Endodermal cell (in vitro differentiated cells): ENCODE data around the gene CTXN2. TPM values are rescaled to one million over a fixed set of nuclear protein-coding genes. Genes with fewer than 3 reads are reported as not detected.

Source experiments
- DNase-seq: peaks from one replicate; pipeline ENCODE4 v3.0.0-alpha.2; 2017
- H3K27ac ChIP-seq: 2 replicates; pipeline ENCODE4 v1.5.1; 2013; ENCODE audit warnings: mild to moderate bottlenecking, low read depth, low read length, moderate library complexity
- H3K27me3 ChIP-seq: 2 replicates; pipeline ENCODE4 v1.6.1; 2013; ENCODE audit warnings: mild to moderate bottlenecking, low read length, moderate library complexity; ENCODE audit not compliant: insufficient read depth, control insufficient read depth, poor library complexity, severe bottlenecking
- H3K36me3 ChIP-seq: 2 replicates; pipeline ENCODE4 v1.7.0; 2013; ENCODE audit warnings: mild to moderate bottlenecking, low read length, moderate library complexity; ENCODE audit not compliant: control insufficient read depth, insufficient read depth
- H3K4me1 ChIP-seq: one replicate; pipeline ENCODE4 v1.7.0; 2013; ENCODE audit warnings: low read length; ENCODE audit not compliant: control insufficient read depth, insufficient read depth
- H3K4me3 ChIP-seq: 2 replicates; pipeline ENCODE4 v1.5.1; 2013; ENCODE audit warnings: mild to moderate bottlenecking, low read length, moderate library complexity
- H3K9ac ChIP-seq: 2 replicates; pipeline ENCODE4 v1.6.1; 2013; ENCODE audit warnings: mild to moderate bottlenecking, low read length, moderate library complexity; ENCODE audit not compliant: poor library complexity, severe bottlenecking; ENCODE audit errors: extremely low read depth
- H3K9me3 ChIP-seq: 2 replicates; pipeline ENCODE4 v1.6.1; 2013; ENCODE audit warnings: mild to moderate bottlenecking, low read length, moderate library complexity; ENCODE audit not compliant: control insufficient read depth
- H3K27ac Mint-ChIP-seq: 2 replicates; pipeline ENCODE4 v1.8.0; 2020; ENCODE audit warnings: mixed read lengths
- H3K27me3 Mint-ChIP-seq: 2 replicates; pipeline ENCODE4 v1.8.0; 2021; ENCODE audit warnings: mild to moderate bottlenecking, mixed read lengths; ENCODE audit not compliant: insufficient read depth
- H3K36me3 Mint-ChIP-seq: 2 replicates; pipeline ENCODE4 v1.8.0; 2020; ENCODE audit warnings: low read depth, mixed read lengths
- H3K4me1 Mint-ChIP-seq: 2 replicates; pipeline ENCODE4 v1.8.0; 2020; ENCODE audit warnings: mixed read lengths
- H3K4me3 Mint-ChIP-seq: 2 replicates; pipeline ENCODE4 v1.8.0; 2020; ENCODE audit warnings: mild to moderate bottlenecking, moderate library complexity, mixed read lengths
- H3K9me3 Mint-ChIP-seq: 2 replicates; pipeline ENCODE4 v1.8.0; 2020; ENCODE audit warnings: mild to moderate bottlenecking, mixed read lengths
- CTCF ChIP-seq: fragments of 200-600 bp; sonication (generic); conservative IDR thresholded peaks from 2 replicates; pipeline ENCODE4 v1.5.0; 2021; ENCODE audit warnings: antibody characterized with exemption, mild to moderate bottlenecking
- WGBS, 2 experiments: methylation state at CpG; one replicate each; pipeline versions ENCODE4 v1.1.5 to v1.1.7; 2013; ENCODE audit warnings: missing lambda C conversion rate in 2 of 2, mixed read lengths in 1 of 2; ENCODE audit not compliant: insufficient coverage in 1 of 2, insufficient read length in 1 of 2; 5-methylcytosine and 5-hydroxymethylcytosine counted together
- total RNA-seq, 2 donors: library from RNA; stranded (reverse); fragmentation: NEBNext Ultra II Directional in 1 of 2; extraction: Animal tissue kit (Norgen Biotek cat#: 25700) in 1 of 2; gene quantifications; 2 replicates in 1 of 2; 3 replicates in 1 of 2; pipeline ENCODE4 v1.2.1, GENCODE V29; 2021

CTXN2 gene
- total RNA-seq, 2 donors from 2014 or later = 0.13 TPM; not detected in 1

- TF ChIP-seq CTCF = no peak
- H3K36me3 ChIP-seq = no peaks in the 10 kb centered on the region
- WGBS, 2 experiments = 87 to 100% methylated on average over 2 to 3 of the region's 3 CpGs
- no peak overlapping the region for H3K9ac ChIP-seq
- H3K27me3 ChIP-seq = peaks cover 65% of the 10 kb centered on the region
- no peak for DNase-seq
- Mint-ChIP-seq H3K4me3 (no peak overlapping the region), H3K4me1 (peaks cover 9% of the 10 kb centered on the region), H3K36me3 (no peaks in the 10 kb centered on the region), H3K9me3 (no peaks in the 10 kb centered on the region), H3K27ac (no peak overlapping the region), H3K27me3 (peaks cover 81% of the 10 kb centered on the region)
- H3K4me3 ChIP-seq = no peak overlapping the region
- H3K4me1 ChIP-seq = no peaks in the 10 kb centered on the region
- H3K27ac ChIP-seq = no peak overlapping the region
- H3K9me3 ChIP-seq = no peaks in the 10 kb centered on the region
Measured at GRCh38 chr15:48225771-48226170, 34.3 kb downstream of the CTXN2 start.

GRCh38 chr15:48230498-48230897 is 39.0 kb downstream of the CTXN2 start:
- Histone ChIP-seq H3K4me3 (no peak overlapping the region), H3K36me3 (no peaks in the 10 kb centered on the region), H3K9ac (no peak overlapping the region), H3K9me3 (no peaks in the 10 kb centered on the region), H3K27me3 (peaks cover 25% of the 10 kb centered on the region), H3K27ac (no peak overlapping the region), H3K4me1 (no peaks in the 10 kb centered on the region)
- no peak overlapping the region for H3K27ac Mint-ChIP-seq
- H3K4me1 Mint-ChIP-seq = no peaks in the 10 kb centered on the region
- H3K36me3 Mint-ChIP-seq = no peaks in the 10 kb centered on the region
- no peak for TF ChIP-seq CTCF
- H3K9me3 Mint-ChIP-seq = no peaks in the 10 kb centered on the region
- 88 to 89% methylated on average over 5 of the region's 5 CpGs for WGBS, 2 experiments
- peaks cover 53% of the 10 kb centered on the region for H3K27me3 Mint-ChIP-seq
- DNase-seq = no peak
- no peak overlapping the region for H3K4me3 Mint-ChIP-seq

GRCh38 chr15:48233246-48233645 is 41.8 kb downstream of the CTXN2 start:
- no peaks in the 10 kb centered on the region for H3K27me3 ChIP-seq
- H3K27me3 Mint-ChIP-seq = peaks cover 28% of the 10 kb centered on the region
- no peak for DNase-seq
- H3K4me3 Mint-ChIP-seq = no peak overlapping the region
- no peak overlapping the region for H3K27ac Mint-ChIP-seq
- H3K9me3 Mint-ChIP-seq = no peaks in the 10 kb centered on the region
- H3K4me1 ChIP-seq = no peaks in the 10 kb centered on the region
- no peak overlapping the region for H3K4me3 ChIP-seq
- no peaks in the 10 kb centered on the region for H3K36me3 ChIP-seq
- no peaks in the 10 kb centered on the region for H3K4me1 Mint-ChIP-seq
- no peak for TF ChIP-seq CTCF
- H3K9ac ChIP-seq = no peak overlapping the region
- H3K9me3 ChIP-seq = no peaks in the 10 kb centered on the region
- H3K36me3 Mint-ChIP-seq = no peaks in the 10 kb centered on the region
- H3K27ac ChIP-seq = no peak overlapping the region
